GM12878 (cell line): ENCODE data around the gene UGT8. TPM values are rescaled to one million over a fixed set of nuclear protein-coding genes. Genes with fewer than 3 reads are reported as not detected.

Experiments
- ATAC-seq: fragments of 200-7000 bp; cut with Tn5 transposase; 3 replicates; pipeline ENCODE4 v1.9.1; 2020; ENCODE audit warnings: mild to moderate bottlenecking, moderate library complexity
- BruUV-seq: library from RNA; stranded (reverse); fragments of 400-500 nt; replicated peaks from 2 replicates; lab custom pipeline; 2021; lab: Mats Ljungman, UMichigan
- CTCF ChIA-PET: fragments of 300-600 bp; sonication (Branson Sonifier 250); formaldehyde crosslinking; extraction: SDS; loops from one replicate; lab custom pipeline; 2021; ENCODE audit warnings: inconsistent platforms; lab: Yijun Ruan, JAX
- POLR2A ChIA-PET: fragments of 350-600 bp; formaldehyde crosslinking; extraction: SDS; loops from one replicate; lab custom pipeline; 2021; ENCODE audit warnings: inconsistent platforms; lab: Charles Lee
- RAD21 ChIA-PET: fragments of 300-600 bp; sonication (Branson Sonifier 250); formaldehyde crosslinking; loops from one replicate; lab custom pipeline; 2023; ENCODE audit warnings: antibody characterized with exemption; ENCODE audit not compliant: unreplicated experiment; lab: Charles Lee
- SMC1A ChIA-PET: fragments of 300-600 bp; sonication (Branson Sonifier 250); formaldehyde crosslinking; loops from one replicate; lab custom pipeline; 2023; ENCODE audit not compliant: unreplicated experiment, uncharacterized antibody; lab: Charles Lee
- DNase-seq: peaks from one replicate; pipeline ENCODE4 v3.0.0-alpha.2; 2011; ENCODE audit warnings: low read depth, low spot score
- FAIRE-seq: peaks from 3 replicates; lab custom pipeline; 2011; peaks lifted over from hg19 to GRCh38; lab: Jason Lieb, UNC
- H2AFZ ChIP-seq: 2 replicates; pipeline ENCODE4 v1.6.0; 2011; ENCODE audit warnings: low read depth, low read length, control low read depth; ENCODE audit not compliant: control insufficient read depth
- H3K27ac ChIP-seq: 2 replicates; pipeline ENCODE4 v1.5.1; 2011; ENCODE audit warnings: control low read depth; ENCODE audit not compliant: control insufficient read depth, insufficient read depth
- H3K27me3 ChIP-seq, 2 experiments: replicated peaks in 1 of 2; 2 replicates each; pipeline versions ENCODE4 v1.6.0 to v1.6.1; 2011; ENCODE audit warnings: low read length in 1 of 2; ENCODE audit not compliant: control insufficient read depth in 2 of 2, insufficient read depth in 2 of 2
- H3K36me3 ChIP-seq, 2 experiments: 2 replicates each; pipeline ENCODE4 v1.5.1; 2011; ENCODE audit warnings: low read length in 1 of 2; ENCODE audit not compliant: control insufficient read depth in 2 of 2, insufficient read depth in 2 of 2
- H3K4me1 ChIP-seq: 2 replicates; pipeline ENCODE4 v1.6.1; 2011; ENCODE audit warnings: mild to moderate bottlenecking, low read length, moderate library complexity, mixed read lengths; ENCODE audit not compliant: control insufficient read depth, insufficient read depth
- H3K4me2 ChIP-seq: 2 replicates; pipeline ENCODE4 v1.6.0; 2011; ENCODE audit warnings: control low read depth; ENCODE audit not compliant: control insufficient read depth, insufficient read depth
- H3K4me3 ChIP-seq: fragments of 200-600 bp; sonication (generic); 2 replicates; pipeline ENCODE4 v1.5.1; 2016
- H3K79me2 ChIP-seq: 2 replicates; pipeline ENCODE4 v1.6.0; 2011; ENCODE audit warnings: low read length; ENCODE audit not compliant: control insufficient read depth, insufficient read depth
- H3K9ac ChIP-seq: 2 replicates; pipeline ENCODE4 v1.8.0; 2011; ENCODE audit warnings: low read length, control low read depth, mixed read lengths; ENCODE audit not compliant: control insufficient read depth, insufficient read depth
- H3K9me3 ChIP-seq: replicated peaks from 3 replicates; pipeline ENCODE4 v1.5.1; 2011; ENCODE audit warnings: mild to moderate bottlenecking, low read length; ENCODE audit not compliant: control insufficient read depth, insufficient read depth
- H4K20me1 ChIP-seq: 2 replicates; pipeline ENCODE4 v1.6.0; 2011; ENCODE audit not compliant: control insufficient read depth, insufficient read depth
- ATF3 ChIP-seq: IDR thresholded peaks from 2 replicates; pipeline ENCODE4 v1.6.1; 2011; ENCODE audit warnings: low read depth, mild to moderate bottlenecking, low read length, moderate library complexity, borderline replicate concordance; ENCODE audit errors: extremely low read depth
- BMI1 ChIP-seq: fragments of 450-650 bp; IDR thresholded peaks from 2 replicates; pipeline ENCODE4 v1.6.1; 2016; ENCODE audit warnings: mild to moderate bottlenecking, moderate library complexity, borderline replicate concordance
- CTCF ChIP-seq, 3 experiments: IDR thresholded peaks in 2 of 3; conservative IDR thresholded peaks in 1 of 3; 2 replicates each; pipeline ENCODE4 v1.5.1; 2011; ENCODE audit warnings: low read depth in 3 of 3, low read length in 3 of 3, mild to moderate bottlenecking in 3 of 3, control low read depth in 2 of 3, moderate library complexity in 2 of 3, inconsistent platforms in 1 of 3, mixed read lengths in 1 of 3; ENCODE audit not compliant: control insufficient read depth in 2 of 3, insufficient read depth in 1 of 3; ENCODE audit errors: extremely low read depth in 1 of 3
- EP300 ChIP-seq, 2 experiments: fragments of 150-350 bp in 1 of 2; IDR thresholded peaks; 2 replicates each; pipeline ENCODE4 v1.6.1; 2011 to 2012; ENCODE audit warnings: low read depth in 2 of 2, low read length in 2 of 2, borderline replicate concordance in 1 of 2, improper control_type of control experiment in 1 of 2, inconsistent platforms in 1 of 2; ENCODE audit not compliant: control insufficient read depth in 1 of 2
- ETV6 ChIP-seq, 2 experiments: fragments of 450-650 bp in 1 of 2; IDR thresholded peaks in 1 of 2; conservative IDR thresholded peaks in 1 of 2; 2 replicates each; pipeline ENCODE4 v1.6.1; 2014; ENCODE audit warnings: antibody characterized with exemption in 1 of 2, borderline replicate concordance in 1 of 2, low read depth in 1 of 2, mild to moderate bottlenecking in 1 of 2, moderate library complexity in 1 of 2
- FOS ChIP-seq: IDR thresholded peaks from 3 replicates; pipeline ENCODE4 v1.6.1; 2011; ENCODE audit warnings: borderline replicate concordance; ENCODE audit not compliant: insufficient read length; ENCODE audit errors: extremely low read depth
- IRF3 ChIP-seq: fragments of 450-650 bp; IDR thresholded peaks from 2 replicates; pipeline ENCODE4 v1.6.1; 2014; ENCODE audit warnings: mild to moderate bottlenecking
- JUNB ChIP-seq: IDR thresholded peaks from 2 replicates; pipeline ENCODE4 v1.6.1; 2016; ENCODE audit warnings: antibody characterized with exemption, mild to moderate bottlenecking
- MEF2A ChIP-seq: IDR thresholded peaks from 2 replicates; pipeline ENCODE4 v1.6.1; 2011; ENCODE audit warnings: low read depth, mild to moderate bottlenecking, low read length, moderate library complexity; ENCODE audit not compliant: insufficient read depth
- MYC ChIP-seq: IDR thresholded peaks from 2 replicates; pipeline ENCODE4 v1.6.1; 2011; ENCODE audit warnings: mild to moderate bottlenecking, low read length, moderate library complexity, inconsistent platforms; ENCODE audit not compliant: insufficient read depth, insufficient replicate concordance, insufficient read length, severe bottlenecking
- NR2F1 ChIP-seq: fragments of 450-650 bp; conservative IDR thresholded peaks from 2 replicates; pipeline ENCODE4 v1.6.1; 2017; ENCODE audit warnings: mild to moderate bottlenecking
- RAD21 ChIP-seq: IDR thresholded peaks from 2 replicates; pipeline ENCODE4 v1.6.1; 2011; ENCODE audit warnings: mild to moderate bottlenecking, low read depth, low read length, moderate library complexity; ENCODE audit not compliant: insufficient read depth
- RBBP5 ChIP-seq: fragments of 200-600 bp; sonication (generic); conservative IDR thresholded peaks from 2 replicates; pipeline ENCODE4 v1.6.1; 2016
- SKIL ChIP-seq: fragments of 450-650 bp; IDR thresholded peaks from 2 replicates; pipeline ENCODE4 v1.6.1; 2017; ENCODE audit warnings: mild to moderate bottlenecking, low read depth, inconsistent platforms; ENCODE audit not compliant: poor library complexity, severe bottlenecking
- SMC3 ChIP-seq: IDR thresholded peaks from 2 replicates; pipeline ENCODE4 v1.6.1; 2011; ENCODE audit warnings: low read length, improper control_type of control experiment, borderline replicate concordance
- ZNF384 ChIP-seq: IDR thresholded peaks from 2 replicates; pipeline ENCODE4 v1.6.1; 2012; ENCODE audit warnings: low read depth, mild to moderate bottlenecking, low read length, improper control_type of control experiment, borderline replicate concordance
- WGBS: methylation state at CpG from one replicate; pipeline ENCODE4 v1.1.6; 2016; ENCODE audit warnings: low lambda C conversion rate; ENCODE audit not compliant: insufficient replicate concordance, insufficient coverage; ENCODE audit errors: missing lambda C conversion rate; 5-methylcytosine and 5-hydroxymethylcytosine counted together
- in situ Hi-C: fragments of 300-500 bp; cut with MboI; formaldehyde crosslinking; loops from 9 replicates; pipeline ENCODE4 v1.14.3; 2018; ENCODE audit warnings: mixed read lengths
- intact Hi-C: fragments of 100-400 bp; cut with micrococcal nuclease; formaldehyde crosslinking; loops from one replicate; pipeline ENCODE4 v1.14.2; 2022; ENCODE audit not compliant: unreplicated experiment
- polyA plus RNA-seq, 11 experiments: library from polyadenylated mRNA; depleted of rRNA in 4 of 11; unstranded in 6 of 11; stranded (reverse) in 5 of 11; fragments of >200 nt; fragmentation: Nextera tagmentation in 4 of 11; fragmentation: Illumina TruSeq in 1 of 11; extraction: Ambion mirVana in 4 of 11; extraction: Trizol in 1 of 11; gene quantifications; 1 replicate in 1 of 11; 2 replicates in 10 of 11; pipeline versions ENCODE4 v1.2.1 to v1.2.3, GENCODE V29; 2011 to 2016; ENCODE audit warnings: inconsistent platforms in 2 of 11, missing spikeins in 2 of 11, low read depth in 1 of 11
- total RNA-seq, 4 experiments: library from RNA; depleted of rRNA in 3 of 4; stranded (reverse); fragments of >200 nt in 3 of 4; fragmentation: Illumina TruSeq in 1 of 4; extraction: Trizol in 1 of 4; gene quantifications; 2 replicates each; pipeline versions ENCODE4 v1.2.1 to v1.2.3, GENCODE V29; 2013 to 2021

Gene UGT8
- total and polyA plus RNA-seq, 10 of the 15 experiments (the other 5 are each of a cell fraction or from before 2014, with no cell fraction given) = 0.16 to 1.1 (median 0.49) TPM

- no peak for TF ChIP-seq EP300 (IDR thresholded peaks at IDR 0.05; ENCODE audit: borderline replicate concordance in 1 of 2, control insufficient read depth in 1 of 2, low read depth in 2 of 2, low read length in 2 of 2)
- no peak for TF ChIP-seq FOS
- no peak for TF ChIP-seq ATF3
- TF ChIP-seq MYC = no peak
- TF ChIP-seq RBBP5 = no peak
- TF ChIP-seq JUNB = no peak
- TF ChIP-seq ZNF384 = no peak
Observed at GRCh38 chr4:114692958-114693357, 94.4 kb downstream of the UGT8 start (continued).

- BruUV-seq = no TSS peak
- WGBS = 0% methylated on average over 1 of the region's 1 CpG
- H3K36me3 ChIP-seq = no peaks in the 10 kb centered on the region
- peak; percentile 11 for DNase-seq
- no peaks in the 10 kb centered on the region for H3K9me3 ChIP-seq
- no peak overlapping the region for H3K4me3 ChIP-seq
- no peak overlapping the region for H3K9ac ChIP-seq
- FAIRE-seq = peak; percentile 69
- peaks cover 14% of the 10 kb centered on the region for H3K4me1 ChIP-seq
- intact Hi-C loops (loop anchor here (1.0 to 10.0 kb wide), 4 partner anchors 35 to 1302 kb away; no protein-coding TSS in a partner anchor), in situ Hi-C loops (loop anchor here (10.0 to 25.0 kb wide), 2 partner anchors 300 to 1307 kb away; no protein-coding TSS in a partner anchor)
- ChIA-PET SMC1A (interaction anchor here (0.9 to 1.8 kb wide), 5 partner anchors 132 to 310 kb away, joined by 3 to 12 read pairs (median 6); no protein-coding TSS in a partner anchor), POLR2A (no interaction called here), RAD21 (interaction anchor here (0.9 to 3.2 kb wide), 5 partner anchors 36 to 314 kb away, joined by 3 to 13 read pairs (median 5); no protein-coding TSS in a partner anchor), CTCF (interaction anchor here (0.7 to 8.6 kb wide), 13 partner anchors 9 to 1928 kb away, joined by 3 to 55 read pairs (median 5); no protein-coding TSS in a partner anchor)
- H3K27me3 ChIP-seq = no peaks in the 10 kb centered on the region
- H3K4me2 ChIP-seq = no peak overlapping the region
- no peaks in the 10 kb centered on the region for H4K20me1 ChIP-seq
- TF ChIP-seq SKIL (no peak), CTCF (IDR thresholded peaks at IDR 0.05 in 2 of 3, conservative IDR thresholded peaks at IDR 0.05 in 1 of 3; ENCODE audit: control insufficient read depth in 2 of 3, extremely low read depth in 1 of 3, insufficient read depth in 1 of 3, low read depth in 3 of 3, low read length in 3 of 3) (peak; percentile 43 to 58 (median 44); a peak in 4 of 6 replicates), NR2F1 (peak; percentile 66; the same call in 1 of the 2 replicates), SMC3 (peak; percentile 82), JUNB (no peak), BMI1 (no peak), IRF3 (no peak), ETV6 (conservative IDR thresholded peaks at IDR 0.05 in 1 of 2, IDR thresholded peaks at IDR 0.05 in 1 of 2; ENCODE audit: borderline replicate concordance in 1 of 2, low read depth in 1 of 2) (no peak), RAD21 (peak; percentile 80), MEF2A (no peak)
- H3K27ac ChIP-seq = no peak overlapping the region
- ATAC-seq = peak; percentile 48
- no peak overlapping the region for H2AFZ ChIP-seq
- H3K79me2 ChIP-seq = no peaks in the 10 kb centered on the region
Observed at GRCh38 chr4:114694770-114695169, 96.2 kb downstream of the UGT8 start.
